ENCODE data around the gene SH3BP4.
"Not testable (repeated sequence)": the region's sequence is repeated elsewhere in the genome, so short reads cannot be mapped to it uniquely, and the experiment has no call there.

Gene SH3BP4

DNA sequence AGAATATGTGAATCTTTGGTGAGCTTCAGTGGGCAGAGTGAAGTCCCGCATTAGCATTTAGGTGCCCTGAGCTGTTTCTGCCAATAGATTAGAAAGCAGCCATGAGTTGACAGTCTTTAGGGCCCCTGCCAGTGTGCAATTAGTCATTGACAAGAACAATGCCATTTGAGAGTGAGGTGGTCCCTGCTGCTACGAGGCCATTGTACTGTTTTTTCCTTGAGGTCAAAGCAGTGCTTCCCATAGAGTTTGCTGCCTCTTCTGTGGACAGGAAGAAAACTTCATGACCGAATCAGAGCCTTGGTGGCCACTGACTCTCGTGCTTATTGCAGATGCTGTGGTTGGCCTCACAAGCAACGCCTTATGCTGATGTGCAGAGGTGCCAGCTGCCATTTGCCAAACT lies 102.7 kb downstream of the SH3BP4 start:
- in situ Hi-C loops (cut with MboI; ENCODE audit: low sequenced_read_pairs): no loop called here

DNA sequence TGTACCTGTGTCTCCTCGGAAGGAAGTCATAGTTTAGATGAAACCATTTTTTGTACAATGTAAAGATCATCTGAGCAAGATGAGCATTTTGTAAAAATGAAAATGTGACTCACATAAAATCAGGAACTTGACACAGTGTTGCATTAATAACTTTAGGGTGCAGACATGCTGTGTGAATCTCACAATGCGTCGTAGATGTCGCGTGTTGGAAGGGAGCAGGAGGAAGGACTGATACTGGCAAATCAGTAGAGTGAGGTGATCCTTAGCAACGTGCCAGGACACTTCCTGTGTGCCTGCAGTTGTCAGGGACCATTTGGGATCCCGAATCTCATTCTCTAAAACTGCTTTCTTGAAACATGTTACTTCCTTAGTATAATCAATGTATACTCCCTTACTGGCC lies 103.1 kb downstream of the SH3BP4 start:
- in situ Hi-C loops (cut with MboI; ENCODE audit: low sequenced_read_pairs): no loop called here

DNA sequence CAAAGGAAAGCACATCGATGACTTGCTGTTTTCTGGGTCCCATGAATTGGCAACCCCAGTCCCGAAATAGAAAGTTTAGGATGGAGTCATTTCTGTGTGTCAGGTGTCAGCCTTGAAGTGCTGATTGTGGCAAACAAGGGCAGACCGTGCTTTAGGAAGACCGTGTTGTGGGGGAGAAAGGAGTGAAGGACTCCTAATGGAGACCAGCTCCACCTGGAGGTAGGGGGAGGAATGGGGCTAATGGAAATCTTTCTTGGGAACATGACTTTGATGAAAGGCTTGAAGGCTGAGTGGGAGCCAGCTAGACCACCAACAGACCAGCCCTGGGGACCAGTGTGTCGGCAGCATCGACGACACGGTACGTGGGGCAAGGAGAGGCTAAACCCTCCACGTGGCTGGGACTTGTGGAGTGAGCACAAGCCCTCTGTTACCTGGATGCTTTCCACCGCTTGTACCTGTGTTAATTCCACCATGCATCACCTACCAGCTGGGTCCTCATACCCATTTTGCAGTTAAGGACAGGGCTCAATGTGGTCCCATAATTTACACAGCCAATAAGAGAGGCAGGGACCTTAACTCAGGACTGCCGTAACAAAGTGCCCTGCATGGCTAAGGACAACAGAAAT lies 104.2 kb downstream of the SH3BP4 start:
- in situ Hi-C loops (cut with MboI; ENCODE audit: low sequenced_read_pairs): no loop called here

DNA sequence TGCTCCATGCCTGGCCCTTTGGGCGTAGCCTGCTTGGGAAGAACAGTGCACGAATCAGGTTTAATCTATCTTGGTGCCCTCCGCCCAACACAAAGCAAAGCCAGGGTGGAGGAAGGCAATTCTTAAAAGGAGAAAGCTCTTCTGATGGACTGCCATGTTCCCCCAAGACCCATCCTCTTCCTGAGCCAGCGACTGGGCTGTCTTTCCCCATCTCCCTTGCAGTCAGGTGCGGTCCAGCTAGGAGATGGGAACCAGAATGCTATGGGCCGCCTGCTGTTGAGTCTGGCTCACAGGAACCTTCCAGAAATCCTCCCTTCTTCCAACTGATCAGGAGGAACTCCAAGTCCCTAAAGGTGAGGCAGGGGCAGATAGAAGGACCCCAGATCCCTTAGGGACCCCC lies 105.0 kb downstream of the SH3BP4 start:
- in situ Hi-C loops (cut with MboI; ENCODE audit: low sequenced_read_pairs): no loop called here

DNA sequence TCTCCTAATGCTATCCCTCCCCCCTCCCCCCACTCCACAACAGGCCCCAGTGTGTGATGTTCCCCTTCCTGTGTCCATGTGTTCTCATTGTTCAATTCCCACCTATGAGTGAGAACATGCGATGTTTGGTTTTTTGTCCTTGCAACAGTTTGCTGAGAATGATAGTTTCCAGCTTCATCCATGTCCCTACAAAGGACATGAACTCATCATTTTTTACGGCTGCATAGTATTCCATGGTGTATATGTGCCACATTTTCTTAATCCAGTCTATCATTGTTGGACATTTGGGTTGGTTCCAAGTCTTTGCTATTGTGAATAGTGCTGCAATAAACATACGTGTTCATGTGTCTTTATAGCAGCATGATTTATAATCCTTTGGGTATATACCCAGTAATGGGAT lies 105.8 kb downstream of the SH3BP4 start:
- in situ Hi-C loops (cut with MboI; ENCODE audit: low sequenced_read_pairs): not testable (repeated sequence)

DNA sequence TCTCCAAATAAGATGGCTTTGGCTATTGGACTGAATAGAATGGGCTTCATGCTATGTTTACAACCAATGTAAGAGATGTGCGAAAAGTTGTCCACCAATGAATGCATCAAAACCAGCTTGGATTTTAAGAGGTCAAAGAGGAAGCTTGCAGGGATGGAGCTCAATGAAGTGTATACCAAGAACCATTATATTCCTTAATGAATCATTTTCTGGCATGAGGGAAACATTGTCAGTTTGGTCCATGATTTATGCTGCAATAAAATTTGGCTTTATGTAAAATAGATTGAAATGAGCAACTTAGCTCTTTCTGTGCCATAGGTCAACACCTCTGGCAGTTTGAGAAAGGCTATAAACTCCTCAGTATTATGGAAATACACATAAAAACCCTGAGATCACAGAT lies 107.3 kb downstream of the SH3BP4 start:
- in situ Hi-C loops (cut with MboI; ENCODE audit: low sequenced_read_pairs): no loop called here

DNA sequence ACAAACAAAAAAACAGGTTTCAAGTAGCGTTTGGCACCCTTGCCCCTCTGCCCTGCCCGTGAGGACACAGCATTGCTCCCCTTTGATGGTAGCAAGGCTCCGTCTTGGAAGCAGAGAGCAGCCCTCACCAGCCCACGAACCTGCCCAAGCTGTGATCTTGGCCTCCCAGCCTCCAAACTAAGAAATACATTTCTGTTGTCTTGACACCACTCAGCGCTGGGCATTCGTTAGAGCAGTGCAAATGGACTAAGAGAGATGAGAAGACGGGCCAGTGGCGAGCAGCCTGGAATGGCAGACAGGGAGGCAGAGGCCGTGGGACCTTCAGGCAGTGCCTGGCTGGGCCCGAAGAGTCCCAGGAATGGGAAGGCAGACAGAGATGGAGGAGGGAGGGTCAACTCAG lies 109.8 kb downstream of the SH3BP4 start:
- in situ Hi-C loops (cut with MboI; ENCODE audit: low sequenced_read_pairs): no loop called here

DNA sequence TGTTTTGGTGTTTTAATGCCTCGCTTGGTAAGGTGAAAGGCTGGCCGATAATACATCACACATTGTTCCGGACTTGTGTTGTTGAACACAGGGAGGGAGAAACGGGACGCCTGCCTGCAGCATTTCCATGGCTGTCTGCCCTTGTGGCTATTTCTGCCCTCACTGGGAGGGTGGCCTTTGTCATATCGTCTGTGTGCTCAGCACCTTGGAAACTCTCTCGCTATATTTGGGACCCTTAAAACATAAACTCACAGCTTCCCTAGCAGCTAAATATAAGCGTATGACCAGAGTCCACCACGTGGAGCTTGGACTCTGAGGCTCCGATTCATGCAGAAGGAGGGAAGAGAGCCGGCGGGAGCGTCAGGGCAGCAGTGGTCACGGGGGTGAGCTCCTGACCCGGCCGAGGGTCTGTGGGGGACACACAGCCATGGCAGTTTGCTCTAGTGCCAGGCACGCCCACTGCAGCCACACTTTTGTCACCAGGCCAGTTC lies 111.7 kb downstream of the SH3BP4 start:
- in situ Hi-C loops (cut with MboI; ENCODE audit: low sequenced_read_pairs): no loop called here

DNA sequence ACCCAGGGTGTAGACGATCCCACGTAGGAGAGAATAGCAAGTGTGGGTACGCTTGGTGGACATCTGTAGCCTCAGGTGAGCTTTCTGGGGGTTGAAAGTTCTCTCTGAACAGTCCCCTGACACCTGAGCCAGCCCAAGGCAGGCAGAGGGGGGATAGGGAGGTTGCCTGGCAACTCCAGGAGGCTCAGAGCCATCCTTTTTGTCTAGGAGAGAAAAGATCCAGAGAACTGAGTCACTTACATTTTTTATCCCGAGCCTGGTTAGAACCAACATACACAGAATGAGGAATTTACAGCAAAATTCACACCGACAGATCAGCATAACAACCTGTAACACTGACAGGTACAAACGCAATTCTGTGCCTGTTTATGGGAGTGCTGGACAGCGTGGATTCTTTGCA lies 113.2 kb downstream of the SH3BP4 start:
- in situ Hi-C loops (cut with MboI; ENCODE audit: low sequenced_read_pairs): no loop called here

DNA sequence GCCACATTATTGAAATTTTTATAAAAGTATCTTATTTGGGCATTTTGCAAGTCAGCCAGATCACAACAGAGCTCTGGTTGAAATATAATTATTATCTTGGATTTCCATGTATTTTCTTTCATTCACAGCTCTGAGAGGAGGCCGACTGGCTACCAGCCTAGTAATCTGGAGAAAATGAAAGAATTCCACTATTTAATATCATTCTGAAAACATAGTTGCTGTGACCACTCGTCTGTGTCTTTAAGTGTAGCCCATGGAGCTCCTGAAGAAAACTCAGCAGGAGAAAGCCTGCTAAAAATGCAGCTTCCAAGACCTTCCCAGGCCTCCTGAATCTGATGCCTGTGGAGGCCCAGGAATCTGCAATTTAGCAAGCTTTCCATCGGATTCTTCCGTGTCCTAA lies 114.7 kb downstream of the SH3BP4 start:
- in situ Hi-C loops (cut with MboI; ENCODE audit: low sequenced_read_pairs): no loop called here

DNA sequence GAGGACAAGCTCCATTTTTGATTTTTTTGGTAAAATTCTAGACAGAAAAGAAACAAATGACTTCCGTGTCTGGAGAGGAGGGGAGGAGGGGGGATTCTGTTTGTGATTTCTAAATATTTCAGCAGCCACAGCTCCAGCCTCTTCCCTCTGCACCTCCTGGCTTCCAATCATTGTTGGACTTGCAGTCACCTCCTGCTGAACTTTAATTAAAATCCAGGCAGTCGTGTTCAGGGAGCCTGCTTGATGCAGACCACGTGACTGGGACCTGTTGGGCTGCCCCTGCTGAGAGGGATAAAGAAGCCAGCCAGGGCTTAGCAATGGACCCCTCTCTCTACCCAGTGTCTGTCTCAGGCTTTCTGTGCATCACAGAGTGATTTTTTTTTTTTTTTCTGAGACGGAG lies 115.1 kb downstream of the SH3BP4 start:
- in situ Hi-C loops (cut with MboI; ENCODE audit: low sequenced_read_pairs): no loop called here

DNA sequence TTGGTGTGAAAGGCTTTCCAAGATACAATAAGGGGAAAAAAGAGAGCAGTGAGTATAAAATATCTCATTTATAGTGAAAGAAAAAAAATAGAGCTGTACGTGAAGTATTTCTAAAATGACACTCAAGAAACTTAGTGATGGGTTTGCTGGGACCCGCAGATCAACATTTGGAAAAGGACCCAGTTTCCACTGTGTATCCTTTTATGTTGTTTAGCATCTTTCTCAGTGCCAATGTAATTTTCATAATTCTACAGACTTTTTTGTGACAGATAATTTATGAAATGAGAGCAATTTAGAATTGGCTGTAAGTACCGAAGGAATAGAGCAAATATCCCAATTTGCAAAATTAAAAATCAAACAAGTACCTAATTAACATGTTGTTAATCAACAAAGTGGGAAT lies 116.9 kb downstream of the SH3BP4 start:
- in situ Hi-C loops (cut with MboI; ENCODE audit: low sequenced_read_pairs): no loop called here

DNA sequence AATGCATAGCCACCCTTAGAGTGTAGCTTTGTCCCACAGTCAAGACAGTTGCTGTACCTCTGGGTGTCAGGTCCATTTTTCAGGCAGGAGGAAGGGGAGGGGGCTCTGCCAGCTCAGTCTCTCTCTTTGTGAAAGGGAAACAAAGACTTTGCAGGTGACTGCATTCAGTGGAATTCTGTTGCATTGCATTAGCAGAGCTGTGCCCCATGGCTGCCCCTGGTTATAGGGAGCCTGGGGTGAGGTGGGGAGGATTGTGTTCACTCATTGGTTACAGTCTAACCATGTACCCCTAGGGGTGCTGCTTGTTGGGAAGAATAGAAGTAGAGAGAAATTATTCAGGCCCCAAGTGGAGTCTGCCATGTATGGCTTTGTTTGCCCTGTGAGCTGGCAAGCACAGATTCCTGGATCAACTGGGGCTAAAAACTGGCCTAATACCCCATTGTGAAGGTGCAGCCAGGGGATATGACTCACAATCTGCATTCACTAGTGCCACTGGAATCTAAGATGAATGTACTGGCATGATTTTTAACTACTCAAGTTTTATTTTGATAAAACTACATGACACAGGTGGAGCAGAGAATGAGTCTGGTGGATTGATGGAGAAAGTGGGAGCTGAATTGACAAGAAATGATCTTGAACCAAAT lies 118.4 kb downstream of the SH3BP4 start:
- in situ Hi-C loops (cut with MboI; ENCODE audit: low sequenced_read_pairs): no loop called here

DNA sequence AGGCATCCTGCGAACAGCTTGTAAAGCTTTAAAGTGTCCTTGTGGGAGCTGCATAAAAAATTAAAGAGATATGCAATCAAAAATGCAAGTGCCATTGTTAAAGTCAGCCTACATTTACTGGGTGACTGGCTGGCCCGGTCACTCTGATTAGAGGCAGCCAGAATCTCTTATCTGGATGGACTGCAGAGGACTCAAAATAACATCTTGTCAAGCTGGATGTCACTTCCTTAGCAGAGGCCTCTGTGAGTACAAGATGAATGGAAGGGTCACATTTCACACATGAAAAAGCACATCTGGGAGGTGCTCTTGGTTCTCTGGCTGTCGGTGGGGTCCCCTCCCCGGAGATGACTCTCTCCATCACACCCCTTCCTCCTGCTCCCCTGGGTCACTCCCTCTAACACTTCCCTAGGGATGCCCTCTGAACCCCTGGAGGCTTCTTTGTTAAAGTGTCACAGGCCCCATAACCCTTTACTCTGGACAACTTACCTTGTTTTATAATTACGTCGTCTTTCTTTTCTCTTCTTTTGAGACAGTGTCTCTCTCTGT lies 122.1 kb downstream of the SH3BP4 start:
- in situ Hi-C loops (cut with MboI; ENCODE audit: low sequenced_read_pairs): no loop called here

DNA sequence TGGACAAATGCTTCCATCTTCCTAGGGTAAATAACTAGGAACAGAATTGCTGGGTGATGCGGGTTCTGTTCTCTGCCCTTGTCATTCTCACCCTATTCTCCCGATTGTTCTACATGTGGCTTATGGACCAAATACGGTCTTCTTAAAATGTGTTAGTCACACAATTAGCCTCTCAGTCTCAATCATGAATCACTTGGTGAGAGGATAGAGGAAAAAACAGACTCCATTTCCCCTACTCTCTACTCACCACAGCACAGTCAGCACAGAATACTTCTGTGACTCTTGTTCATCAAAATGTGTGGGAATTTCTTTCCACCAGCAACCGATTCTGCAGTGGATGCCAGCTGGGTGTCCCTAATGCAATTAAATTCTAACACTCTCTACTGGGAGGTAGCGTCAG lies 125.2 kb downstream of the SH3BP4 start:
- in situ Hi-C loops (cut with MboI; ENCODE audit: low sequenced_read_pairs): no loop called here

DNA sequence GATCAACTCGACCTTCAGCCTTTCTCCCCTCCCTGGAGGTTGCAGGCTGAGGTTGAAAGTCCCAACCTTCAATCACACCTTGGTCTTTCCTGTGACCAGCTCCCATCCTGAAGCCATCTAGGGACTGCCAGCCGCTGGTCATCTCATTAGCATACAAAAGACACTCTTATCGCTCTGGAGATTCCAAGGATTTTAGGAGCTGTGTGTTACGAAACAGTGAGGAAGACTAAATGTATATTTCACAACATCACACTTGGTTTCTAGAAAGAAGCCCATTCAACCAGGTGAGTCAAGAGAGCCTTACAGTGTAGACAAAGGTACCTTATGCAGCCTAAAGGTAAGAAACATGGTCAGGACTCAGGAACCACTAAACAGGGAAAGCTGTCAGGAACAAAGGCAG lies 126.4 kb downstream of the SH3BP4 start:
- in situ Hi-C loops (cut with MboI; ENCODE audit: low sequenced_read_pairs): no loop called here

DNA sequence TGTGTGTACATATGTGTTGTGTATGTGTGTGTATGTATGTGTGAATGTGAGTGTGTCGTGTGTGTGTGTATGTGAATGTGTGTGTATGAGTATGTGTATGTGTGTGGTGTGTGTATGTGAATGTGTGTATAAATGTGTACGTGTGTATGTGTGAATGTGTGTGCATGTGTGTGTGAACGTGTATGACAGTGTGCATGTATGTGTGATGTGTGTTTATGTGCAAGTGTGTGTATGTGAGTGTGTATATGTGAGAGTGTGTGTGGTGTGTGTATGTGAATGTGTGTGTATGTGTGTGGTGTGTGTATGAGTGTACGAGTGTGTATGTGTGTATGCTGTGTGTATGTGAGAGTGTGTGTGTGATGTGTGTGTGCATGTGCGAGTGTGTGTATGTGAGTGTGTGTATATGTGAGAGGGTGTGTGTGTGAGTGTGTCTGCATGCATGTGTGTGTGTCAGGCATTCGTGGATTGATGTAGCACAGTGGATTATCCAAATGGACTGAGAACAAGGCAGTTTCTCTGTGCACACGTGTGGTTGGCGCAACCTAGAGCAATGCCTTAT lies 127.2 kb downstream of the SH3BP4 start:
- in situ Hi-C loops (cut with MboI; ENCODE audit: low sequenced_read_pairs): no loop called here

DNA sequence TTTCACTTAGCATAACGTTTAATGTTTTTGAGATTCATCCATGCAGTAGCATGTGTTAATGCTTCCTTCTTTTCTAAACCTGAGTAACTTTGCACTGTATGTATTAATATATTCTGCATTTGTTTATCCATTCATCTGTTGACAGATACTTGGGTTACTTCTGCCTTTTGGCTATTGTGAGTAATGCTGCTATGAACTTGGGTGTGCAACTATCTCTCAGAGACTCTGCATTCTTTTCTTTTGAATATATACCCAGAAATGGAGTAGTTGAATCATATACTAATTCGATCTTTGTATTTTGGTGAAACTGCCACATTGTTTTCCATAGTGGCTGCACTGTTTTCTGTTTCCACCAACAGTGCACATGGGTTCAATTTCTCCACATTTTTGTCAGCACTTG lies 128.3 kb downstream of the SH3BP4 start:
- in situ Hi-C loops (cut with MboI; ENCODE audit: low sequenced_read_pairs): no loop called here

DNA sequence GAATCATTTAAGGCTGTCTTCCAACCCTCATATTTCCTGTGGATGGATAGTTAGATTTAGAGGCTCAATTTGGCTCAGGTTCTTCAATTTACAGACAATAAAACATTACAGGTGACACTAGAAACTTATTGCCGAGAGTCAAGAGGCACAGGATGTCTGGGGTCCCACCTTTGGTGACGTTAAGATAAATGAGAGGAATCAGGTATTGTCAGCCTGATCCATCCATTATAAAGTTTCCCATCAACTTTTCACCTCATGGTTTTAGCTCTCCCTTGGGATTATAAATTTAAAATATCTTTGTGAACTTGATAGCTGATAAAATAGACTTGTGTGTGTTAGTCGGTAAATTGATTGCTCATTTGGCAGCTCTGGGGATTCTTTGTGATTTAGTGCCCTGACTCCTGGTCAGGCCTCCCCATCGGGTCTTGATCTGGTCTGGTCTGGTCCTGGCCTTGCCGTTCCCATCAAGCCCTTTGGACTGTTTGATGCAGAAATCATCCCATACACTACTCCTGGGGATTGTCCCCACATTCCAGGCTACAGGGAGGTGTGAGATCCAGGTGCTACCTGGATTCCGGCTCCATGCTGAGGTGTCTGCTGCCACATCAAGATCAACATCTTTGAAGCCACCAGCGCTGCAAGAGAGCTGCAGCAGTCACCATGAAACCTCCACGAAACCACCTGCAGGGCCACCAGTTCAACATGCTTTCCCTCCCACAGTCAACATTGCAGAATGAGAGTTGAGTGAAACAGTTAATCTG lies 130.9 kb downstream of the SH3BP4 start:
- in situ Hi-C loops (cut with MboI; ENCODE audit: low sequenced_read_pairs): no loop called here

DNA sequence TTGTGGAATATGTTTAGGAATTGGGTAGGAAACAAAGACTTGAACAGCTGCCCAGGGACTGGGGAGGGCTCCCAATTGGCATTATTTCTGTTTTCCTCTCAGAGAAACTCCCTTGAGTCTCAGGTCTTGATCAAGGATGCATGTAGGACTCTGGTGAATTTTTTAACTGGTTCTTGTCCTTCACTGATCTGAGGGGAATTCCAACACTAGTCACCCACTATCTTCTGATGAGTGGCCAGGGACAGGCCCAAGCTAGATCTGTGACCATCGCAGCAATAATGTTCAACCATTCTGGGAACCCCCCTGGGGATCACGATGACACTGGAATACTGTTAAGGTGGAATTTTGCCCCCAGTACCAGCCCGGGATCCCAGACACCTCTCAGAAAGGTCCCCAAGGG lies 132.0 kb downstream of the SH3BP4 start:
- in situ Hi-C loops (cut with MboI; ENCODE audit: low sequenced_read_pairs): no loop called here

DNA sequence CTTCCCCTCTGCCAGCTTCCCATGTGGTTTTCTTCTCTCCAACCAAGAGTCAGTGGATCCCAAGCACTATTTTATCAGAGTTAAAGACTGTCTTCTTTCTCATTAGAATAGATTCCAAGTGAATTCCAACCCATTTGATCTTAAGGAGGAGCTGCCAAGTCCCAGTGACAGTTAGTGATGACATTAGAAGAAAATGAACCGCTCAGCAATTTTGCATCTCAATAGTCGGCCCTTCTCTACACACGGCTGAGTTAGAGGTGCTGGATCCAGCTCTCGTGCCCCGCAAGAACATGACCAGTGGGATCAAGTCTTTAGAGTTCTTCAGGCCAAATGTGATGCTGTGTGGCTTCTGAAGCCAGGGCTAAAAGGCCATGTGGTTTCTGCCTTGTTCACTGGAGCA lies 132.6 kb downstream of the SH3BP4 start:
- in situ Hi-C loops (cut with MboI; ENCODE audit: low sequenced_read_pairs): no loop called here

DNA sequence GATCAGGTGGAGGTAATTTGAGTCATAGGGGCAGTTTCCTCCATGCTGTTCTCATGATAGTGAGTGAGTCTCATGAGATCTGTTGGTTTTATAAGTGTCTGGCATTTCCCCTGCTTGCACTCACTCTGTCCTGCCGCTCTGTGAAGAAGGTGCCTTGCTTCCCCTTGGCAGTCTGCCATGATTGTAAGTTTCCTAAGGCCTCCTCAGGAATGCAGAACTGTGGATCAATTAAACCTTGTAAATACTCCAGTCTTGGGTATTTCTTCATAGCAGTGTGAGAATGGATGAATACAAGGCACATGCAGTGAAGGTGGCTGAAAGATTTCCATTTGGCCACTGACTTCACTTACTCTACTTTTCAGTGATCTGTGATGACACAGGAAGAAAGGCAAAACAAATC lies 133.7 kb downstream of the SH3BP4 start:
- in situ Hi-C loops (cut with MboI; ENCODE audit: low sequenced_read_pairs): no loop called here

All from hTERT RPE-1 (cell line).